ENCODE measurements around the gene CGA. TPM values are rescaled to one million over a fixed set of nuclear protein-coding genes. Genes with fewer than 3 reads are reported as not detected.
"Not testable (repeated sequence)": the region's sequence is repeated elsewhere in the genome, so short reads cannot be mapped to it uniquely, and the experiment has no call there.

The CGA gene
- total RNA-seq = not detected

GRCh38 chr6:87095087-87095509 is at the start of gene CGA:
TSS of gene CGA (minus strand) at chr6:87095106. CDS start at chr6:87088200, 6,906 bp downstream.
- H3K27ac ChIP-seq = no peak within 1 kb of the TSS
- H3K27me3 ChIP-seq = peaks cover 0 to 7% of the 10 kb centered on the region in 2 donors
- H3K36me3 ChIP-seq = no peaks in the 10 kb centered on the region
- WGBS, 2 donors = 62 to 63% methylated on average over 6 of the region's 6 CpGs
- TF ChIP-seq EP300 (IDR thresholded peaks at IDR 0.05) = no peak
- TF ChIP-seq CTCF (IDR thresholded peaks at IDR 0.05) = no peak
- TF ChIP-seq POLR2A (IDR thresholded peaks at IDR 0.05) = no peak
- no peak for DNase-seq (ENCODE audit: low spot score in 2 of 2)
- H3K4me3 ChIP-seq = no peak within 1 kb of the TSS
- H3K9me3 ChIP-seq = no peaks in the 10 kb centered on the region
- no peaks in the 10 kb centered on the region for H3K4me1 ChIP-seq

- H3K4me1 ChIP-seq; H3K9me3 ChIP-seq; H3K4me3 ChIP-seq; H3K27me3 ChIP-seq; DNase-seq (ENCODE audit: low spot score in 2 of 2); H3K36me3 ChIP-seq; H3K27ac ChIP-seq: not testable (repeated sequence)
- WGBS, 2 donors = 83 to 98% methylated on average over 5 to 8 of the region's 8 CpGs
These were observed 45.0 kb upstream of the CGA start for GRCh38 chr6:87139927-87140326.

DNA sequence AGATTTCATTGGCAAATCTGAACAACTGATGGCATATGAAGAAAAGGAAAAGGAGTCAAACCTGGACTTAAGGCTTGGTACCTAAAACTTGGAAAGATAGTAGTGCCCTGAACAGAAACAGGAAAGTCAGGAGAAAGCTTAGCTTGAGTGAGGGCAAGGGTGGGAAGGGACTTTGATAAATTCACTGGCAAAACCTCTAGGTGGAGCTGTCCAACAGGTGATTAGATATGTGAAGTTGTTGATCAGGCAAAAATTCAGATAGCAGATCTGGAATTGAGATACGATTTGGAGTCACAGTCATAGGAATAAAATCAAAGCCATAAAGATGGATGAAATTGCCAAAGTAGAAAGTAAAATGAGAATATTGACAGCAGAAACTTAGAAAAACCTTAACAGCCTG is 44.3 kb upstream of the CGA start:
- H3K4me1 ChIP-seq = no peaks in the 10 kb centered on the region
- peak in 1 of 2 donors; percentile 25 for DNase-seq (ENCODE audit: low spot score in 2 of 2)
- no peak for TF ChIP-seq POLR2A (IDR thresholded peaks at IDR 0.05)
- peak; percentile 46 to 70 (median 56) for TF ChIP-seq CTCF (IDR thresholded peaks at IDR 0.05)
- H3K27me3 ChIP-seq = no peaks in the 10 kb centered on the region
- peaks cover 0 to 4% (median 0%) of the 10 kb centered on the region in 4 donors for H3K9me3 ChIP-seq
- H3K4me3 ChIP-seq = no peak overlapping the region
- no peaks in the 10 kb centered on the region for H3K36me3 ChIP-seq
- H3K27ac ChIP-seq = no peak overlapping the region
- WGBS, 2 donors = 26 to 33% methylated on average over 1 of the region's 1 CpG

DNA sequence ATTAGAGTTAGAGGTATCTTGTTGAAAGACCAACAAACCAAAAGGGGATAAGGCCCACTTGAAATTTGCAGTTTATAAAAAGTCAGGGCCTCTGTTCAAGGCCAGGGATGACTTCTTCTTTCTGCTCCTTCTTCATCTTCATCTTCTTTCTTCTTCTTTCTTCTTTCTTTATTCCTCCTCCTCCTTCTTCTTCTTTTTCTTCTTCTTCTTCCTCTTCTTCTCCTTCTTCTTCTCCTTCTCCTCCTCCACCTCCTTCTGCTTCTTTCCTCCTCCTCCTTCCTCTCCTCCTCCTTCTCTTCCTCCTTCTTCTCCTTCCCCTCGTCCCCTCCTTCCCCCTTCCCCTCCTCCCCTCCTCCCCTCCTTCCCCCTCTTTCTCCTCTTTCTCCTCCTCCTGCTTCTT is 42.1 kb upstream of the CGA start:
- Histone ChIP-seq H3K9me3 (peaks cover 0 to 4% (median 0%) of the 10 kb centered on the region in 4 donors), H3K27ac (no peak overlapping the region), H3K4me1 (no peaks in the 10 kb centered on the region), H3K27me3 (no peaks in the 10 kb centered on the region), H3K36me3 (no peaks in the 10 kb centered on the region), H3K4me3 (no peak overlapping the region)
- TF ChIP-seq POLR2A (IDR thresholded peaks at IDR 0.05) = no peak
- no peak for TF ChIP-seq EP300 (IDR thresholded peaks at IDR 0.05)
- no peak for TF ChIP-seq CTCF (IDR thresholded peaks at IDR 0.05)
- WGBS, 2 donors = 14 to 26% methylated on average over 1 of the region's 1 CpG
- no peak for DNase-seq (ENCODE audit: low spot score in 2 of 2)

- H3K27ac ChIP-seq = no peak overlapping the region
- no peak for TF ChIP-seq POLR2A (IDR thresholded peaks at IDR 0.05)
- TF ChIP-seq CTCF (IDR thresholded peaks at IDR 0.05) = no peak
- no peak for TF ChIP-seq EP300 (IDR thresholded peaks at IDR 0.05)
- peaks cover 0 to 7% of the 10 kb centered on the region in 2 donors for H3K27me3 ChIP-seq
- no peak overlapping the region for H3K4me3 ChIP-seq
- H3K4me1 ChIP-seq = no peaks in the 10 kb centered on the region
- WGBS, 2 donors = 79 to 82% methylated on average over 2 of the region's 2 CpGs
- H3K9me3 ChIP-seq = peaks cover 0 to under 1% (median 0%) of the 10 kb centered on the region in 4 donors
- no peak for DNase-seq (ENCODE audit: low spot score in 2 of 2)
- H3K36me3 ChIP-seq = no peaks in the 10 kb centered on the region
These were observed 32.8 kb upstream of the CGA start for GRCh38 chr6:87127737-87128136.

GRCh38 chr6:87126501-87126900 is 31.6 kb upstream of the CGA start:
- H3K9me3 ChIP-seq = peaks cover 0 to 6% (median 0%) of the 10 kb centered on the region in 4 donors
- no peak overlapping the region for H3K4me3 ChIP-seq
- TF ChIP-seq CTCF (IDR thresholded peaks at IDR 0.05) (no peak), EP300 (IDR thresholded peaks at IDR 0.05) (no peak), POLR2A (IDR thresholded peaks at IDR 0.05) (no peak)
- 0% methylated on average over 1 of the region's 1 CpG for WGBS, 2 donors
- H3K27ac ChIP-seq = no peak overlapping the region
- peaks cover 0 to 16% of the 10 kb centered on the region in 2 donors for H3K27me3 ChIP-seq
- H3K4me1 ChIP-seq = no peaks in the 10 kb centered on the region
- no peaks in the 10 kb centered on the region for H3K36me3 ChIP-seq
- DNase-seq (ENCODE audit: low spot score in 2 of 2) = no peak
